Uterus (tissue), 2 donors: Measurements from ENCODE around the gene PLEKHH1.

Source experiments
- POLR2A ChIP-seq, 2 donors: fragments of 450-650 bp; IDR thresholded peaks; one replicate each; pipeline ENCODE4 v1.6.1; 2016; ENCODE audit warnings: antibody characterized with exemption in 2 of 2, mild to moderate bottlenecking in 1 of 2, moderate library complexity in 1 of 2
- TF ChIP-seq, protein P1 (sequence below), 4 experiments: fragments of 200-600 bp in 2 of 4; fragments of 450-650 bp in 2 of 4; sonication (generic) in 2 of 4; IDR thresholded peaks; one replicate each; pipeline ENCODE4 v1.5.1; 2016 to 2019; ENCODE audit warnings: antibody characterized with exemption in 4 of 4, mild to moderate bottlenecking in 2 of 4, moderate library complexity in 1 of 4

GRCh38 chr14:67538501-67538900, 5.4 kb downstream of the PLEKHH1 start:
- TF ChIP-seq, protein P1, sequence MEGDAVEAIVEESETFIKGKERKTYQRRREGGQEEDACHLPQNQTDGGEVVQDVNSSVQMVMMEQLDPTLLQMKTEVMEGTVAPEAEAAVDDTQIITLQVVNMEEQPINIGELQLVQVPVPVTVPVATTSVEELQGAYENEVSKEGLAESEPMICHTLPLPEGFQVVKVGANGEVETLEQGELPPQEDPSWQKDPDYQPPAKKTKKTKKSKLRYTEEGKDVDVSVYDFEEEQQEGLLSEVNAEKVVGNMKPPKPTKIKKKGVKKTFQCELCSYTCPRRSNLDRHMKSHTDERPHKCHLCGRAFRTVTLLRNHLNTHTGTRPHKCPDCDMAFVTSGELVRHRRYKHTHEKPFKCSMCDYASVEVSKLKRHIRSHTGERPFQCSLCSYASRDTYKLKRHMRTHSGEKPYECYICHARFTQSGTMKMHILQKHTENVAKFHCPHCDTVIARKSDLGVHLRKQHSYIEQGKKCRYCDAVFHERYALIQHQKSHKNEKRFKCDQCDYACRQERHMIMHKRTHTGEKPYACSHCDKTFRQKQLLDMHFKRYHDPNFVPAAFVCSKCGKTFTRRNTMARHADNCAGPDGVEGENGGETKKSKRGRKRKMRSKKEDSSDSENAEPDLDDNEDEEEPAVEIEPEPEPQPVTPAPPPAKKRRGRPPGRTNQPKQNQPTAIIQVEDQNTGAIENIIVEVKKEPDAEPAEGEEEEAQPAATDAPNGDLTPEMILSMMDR (IDR thresholded peaks at IDR 0.05) = no peak
- no peak for TF ChIP-seq POLR2A (IDR thresholded peaks at IDR 0.05)
